IMR-90 (cell line): ENCODE measurements around the gene CALCOCO1. TPM values are rescaled to one million over a fixed set of nuclear protein-coding genes. Genes with fewer than 3 reads are reported as not detected.

Experiments
- ATAC-seq: fragments of 200-7000 bp; cut with Tn5 transposase; 2 replicates; pipeline ENCODE4 v1.9.1; 2020; ENCODE audit warnings: low read depth, mild to moderate bottlenecking, moderate library complexity
- BruUV-seq: library from RNA; stranded (reverse); fragments of 400-500 nt; replicated peaks from 2 replicates; lab custom pipeline; 2021; lab: Mats Ljungman, UMichigan
- CTCF ChIA-PET: fragments of 300-600 bp; formaldehyde crosslinking; extraction: SDS; loops from one replicate; lab custom pipeline; 2021; ENCODE audit warnings: antibody characterized with exemption; lab: Yijun Ruan, JAX
- POLR2A ChIA-PET: fragments of 300-600 bp; sonication (Branson Sonifier 250); formaldehyde crosslinking; loops from one replicate; lab custom pipeline; 2022; ENCODE audit warnings: antibody characterized with exemption; ENCODE audit not compliant: unreplicated experiment; lab: Charles Lee
- DNase-seq: peaks from one replicate; pipeline ENCODE4 v3.0.0; 2013
- H2AFZ ChIP-seq: replicated peaks from 2 replicates; pipeline ENCODE3; 2013; ENCODE audit warnings: low read length, mild to moderate bottlenecking; ENCODE audit not compliant: poor library complexity
- H2AK5ac ChIP-seq: 2 replicates; pipeline ENCODE4 v1.6.1; 2013; ENCODE audit warnings: low read depth, low read length, inconsistent platforms
- H2AK9ac ChIP-seq: replicated peaks from 2 replicates; pipeline ENCODE3; 2013; ENCODE audit warnings: mild to moderate bottlenecking, low read depth, low read length, moderate library complexity; ENCODE audit not compliant: poor library complexity
- H2BK120ac ChIP-seq: 2 replicates; pipeline ENCODE4 v1.6.1; 2013; ENCODE audit warnings: low read depth, low read length, inconsistent platforms
- H2BK15ac ChIP-seq: 3 replicates; pipeline ENCODE4 v1.6.1; 2013; ENCODE audit warnings: low read depth, low read length, inconsistent platforms
- H2BK20ac ChIP-seq: 2 replicates; pipeline ENCODE4 v1.6.1; 2013; ENCODE audit warnings: low read depth, mild to moderate bottlenecking, inconsistent platforms, low read length, moderate library complexity
- H2BK5ac ChIP-seq: 2 replicates; pipeline ENCODE4 v1.6.1; 2013; ENCODE audit warnings: mild to moderate bottlenecking, low read depth, low read length, inconsistent platforms; ENCODE audit not compliant: poor library complexity, severe bottlenecking
- H3K14ac ChIP-seq: replicated peaks from 2 replicates; pipeline ENCODE4 v1.6.1; 2013; ENCODE audit warnings: low read depth, low read length, inconsistent platforms
- H3K18ac ChIP-seq: 2 replicates; pipeline ENCODE4 v1.6.1; 2013; ENCODE audit warnings: low read depth, low read length, control low read depth
- H3K23ac ChIP-seq: 2 replicates; pipeline ENCODE4 v1.6.1; 2013; ENCODE audit warnings: low read depth, low read length, inconsistent platforms
- H3K27ac ChIP-seq: 2 replicates; pipeline ENCODE4 v1.5.1; 2013; ENCODE audit warnings: mild to moderate bottlenecking, control low read depth, low read length; ENCODE audit not compliant: insufficient read depth
- H3K27me3 ChIP-seq: 2 replicates; pipeline ENCODE4 v1.6.1; 2013; ENCODE audit warnings: low read length; ENCODE audit not compliant: control insufficient read depth, insufficient read depth
- H3K36me3 ChIP-seq: 2 replicates; pipeline ENCODE4 v1.6.1; 2013; ENCODE audit warnings: low read length, mixed read lengths; ENCODE audit not compliant: control insufficient read depth, insufficient read depth
- H3K4ac ChIP-seq: 2 replicates; pipeline ENCODE4 v1.6.1; 2013; ENCODE audit warnings: low read depth, low read length, inconsistent platforms
- H3K4me1 ChIP-seq: 2 replicates; pipeline ENCODE4 v1.6.1; 2013; ENCODE audit warnings: low read length, mixed read lengths; ENCODE audit not compliant: control insufficient read depth, insufficient read depth
- H3K4me2 ChIP-seq: 2 replicates; pipeline ENCODE4 v1.6.1; 2013; ENCODE audit warnings: low read depth, mild to moderate bottlenecking, control low read depth, low read length, moderate library complexity
- H3K4me3 ChIP-seq: 2 replicates; pipeline ENCODE4 v1.5.1; 2013; ENCODE audit warnings: low read depth, mild to moderate bottlenecking, control low read depth, low read length, moderate library complexity; ENCODE audit not compliant: insufficient read depth
- H3K56ac ChIP-seq: 2 replicates; pipeline ENCODE4 v1.6.1; 2013; ENCODE audit warnings: low read length, inconsistent platforms; ENCODE audit not compliant: insufficient read depth; ENCODE audit errors: extremely low read depth
- H3K79me1 ChIP-seq, 2 experiments: 2 replicates each; pipeline ENCODE4 v1.6.1; 2013; ENCODE audit warnings: low read length in 2 of 2, inconsistent platforms in 1 of 2, low read depth in 1 of 2
- H3K9ac ChIP-seq: 2 replicates; pipeline ENCODE4 v1.6.1; 2013; ENCODE audit warnings: low read depth, low read length, control low read depth
- H3K9me1 ChIP-seq: 2 replicates; pipeline ENCODE4 v1.6.1; 2013; ENCODE audit warnings: low read length, inconsistent platforms; ENCODE audit not compliant: insufficient read depth
- H3K9me3 ChIP-seq: 2 replicates; pipeline ENCODE4 v1.6.1; 2013; ENCODE audit warnings: low read length; ENCODE audit not compliant: control insufficient read depth, insufficient read depth
- H4K20me1 ChIP-seq: 2 replicates; pipeline ENCODE4 v1.6.1; 2013; ENCODE audit warnings: low read length, inconsistent platforms; ENCODE audit not compliant: insufficient read depth
- H4K5ac ChIP-seq: 2 replicates; pipeline ENCODE4 v1.6.1; 2013; ENCODE audit warnings: mild to moderate bottlenecking, low read depth, low read length, control low read depth
- H4K8ac ChIP-seq, 2 experiments: 2 replicates each; pipeline ENCODE4 v1.6.1; 2013; ENCODE audit warnings: low read depth in 2 of 2, low read length in 2 of 2, control low read depth in 1 of 2, inconsistent platforms in 1 of 2
- H4K91ac ChIP-seq: 2 replicates; pipeline ENCODE4 v1.6.1; 2013; ENCODE audit warnings: low read depth, low read length, inconsistent platforms; ENCODE audit not compliant: insufficient read depth
- BHLHE40 ChIP-seq: fragments of 150-350 bp; IDR thresholded peaks from 2 replicates; pipeline ENCODE4 v1.6.1; 2016; ENCODE audit warnings: mild to moderate bottlenecking, low read depth, low read length
- CEBPB ChIP-seq: IDR thresholded peaks from 2 replicates; pipeline ENCODE4 v1.6.1; 2012; ENCODE audit warnings: low read depth, low read length, improper control_type of control experiment
- CHD1 ChIP-seq: IDR thresholded peaks from 2 replicates; pipeline ENCODE4 v1.6.1; 2012; ENCODE audit warnings: low read depth, low read length, improper control_type of control experiment
- ELK1 ChIP-seq: fragments of 150-350 bp; IDR thresholded peaks from 2 replicates; pipeline ENCODE4 v1.6.1; 2016; ENCODE audit warnings: low read depth, mild to moderate bottlenecking, low read length, moderate library complexity, borderline replicate concordance
- FOS ChIP-seq: fragments of 150-350 bp; IDR thresholded peaks from 2 replicates; pipeline ENCODE4 v1.6.1; 2016; ENCODE audit warnings: low read depth, low read length
- MAFK ChIP-seq: IDR thresholded peaks from 2 replicates; pipeline ENCODE4 v1.6.1; 2012; ENCODE audit warnings: low read depth, low read length, improper control_type of control experiment
- MAZ ChIP-seq: IDR thresholded peaks from 2 replicates; pipeline ENCODE4 v1.6.1; 2012; ENCODE audit warnings: low read depth, mild to moderate bottlenecking, low read length, improper control_type of control experiment, moderate library complexity, borderline replicate concordance
- NFE2L2 ChIP-seq: fragments of 150-350 bp; IDR thresholded peaks from 2 replicates; pipeline ENCODE4 v1.6.1; 2016; ENCODE audit warnings: low read depth, mild to moderate bottlenecking, low read length
- POLR2A ChIP-seq: IDR thresholded peaks from 2 replicates; pipeline ENCODE4 v1.6.1; 2012; ENCODE audit warnings: mild to moderate bottlenecking, low read depth, low read length
- RCOR1 ChIP-seq: IDR thresholded peaks from 2 replicates; pipeline ENCODE4 v1.6.1; 2012; ENCODE audit warnings: mild to moderate bottlenecking, low read length, improper control_type of control experiment; ENCODE audit not compliant: insufficient replicate concordance
- RFX5 ChIP-seq: IDR thresholded peaks from 2 replicates; pipeline ENCODE4 v1.8.0; 2012; ENCODE audit warnings: low read depth, mild to moderate bottlenecking, low read length, moderate library complexity
- SMC3 ChIP-seq: fragments of 150-350 bp; IDR thresholded peaks from 2 replicates; pipeline ENCODE4 v1.6.1; 2016; ENCODE audit warnings: low read depth, mild to moderate bottlenecking, antibody characterized with exemption, low read length, moderate library complexity
- USF2 ChIP-seq: fragments of 150-350 bp; IDR thresholded peaks from 2 replicates; pipeline ENCODE4 v1.6.1; 2017; ENCODE audit warnings: mild to moderate bottlenecking, antibody characterized with exemption, low read length, low read depth
- WGBS, 2 experiments: methylation state at CpG; one replicate each; pipeline versions ENCODE4 v1.1.5 to v1.1.7; 2013; ENCODE audit warnings: missing lambda C conversion rate in 2 of 2; ENCODE audit not compliant: insufficient read length in 1 of 2; ENCODE audit errors: extremely low coverage in 2 of 2; 5-methylcytosine and 5-hydroxymethylcytosine counted together
- dilution Hi-C: fragments of 300-500 bp; cut with HindIII; formaldehyde crosslinking; loops from one replicate; pipeline ENCODE4 v1.14.3; 2018; ENCODE audit warnings: low sequenced_read_pairs; ENCODE audit not compliant: unreplicated experiment
- in situ Hi-C: fragments of 300-500 bp; cut with MboI; formaldehyde crosslinking; loops from 3 replicates; pipeline ENCODE4 v1.14.3; 2019; ENCODE audit warnings: low sequenced_read_pairs, inconsistent platforms, mixed read lengths
- intact Hi-C: fragments of 100-400 bp; cut with micrococcal nuclease; formaldehyde crosslinking; loops from 2 replicates; pipeline ENCODE4 v1.10.0; 2022
- polyA plus RNA-seq, 3 experiments: library from polyadenylated mRNA; depleted of rRNA; stranded (reverse); fragments of >200 nt; gene quantifications; 2 replicates each; pipeline ENCODE4 v1.2.3, GENCODE V29; 2012; ENCODE audit warnings: low replicate concordance in 1 of 3
- total RNA-seq: library from RNA; depleted of rRNA; stranded (reverse); fragments of >200 nt; gene quantifications from 2 replicates; pipeline ENCODE4 v1.2.3, GENCODE V29; 2012
- TF ChIP-seq, protein P1 (sequence below): conservative IDR thresholded peaks from 2 replicates; pipeline ENCODE4 v1.5.1; 2012; ENCODE audit warnings: mild to moderate bottlenecking, low read depth, low read length, improper control_type of control experiment

Gene CALCOCO1
- total and polyA plus RNA-seq, 2 of the 4 experiments (the other 2 are of a cell fraction): 156 to 169 TPM

- Histone ChIP-seq H3K56ac (no peak overlapping the region), H4K8ac (no peak overlapping the region), H3K9ac (no peak overlapping the region), H4K5ac (no peak overlapping the region), H3K27me3 (peaks cover 80% of the 10 kb centered on the region), H2BK120ac (no peak overlapping the region), H2AK5ac (no peak overlapping the region), H2BK5ac (no peak overlapping the region), H3K79me1 (no peaks in the 10 kb centered on the region), H3K9me3 (0 out of 2 replicates have a peak, but pooled peaks cover 2% of the 10 kb centered on the region), H2AFZ (no peak overlapping the region), H3K4ac (no peak overlapping the region), H3K14ac (no peak overlapping the region), H3K4me2 (peak overlapping the region; percentile 80; the same call in 1 of the 2 replicates), H3K23ac (no peak overlapping the region), H3K9me1 (no peaks in the 10 kb centered on the region; the same call in 1 of the 2 replicates), H2BK20ac (no peak overlapping the region), H3K27ac (no peak overlapping the region), H2AK9ac (no peak overlapping the region), H2BK15ac (no peak overlapping the region), H4K91ac (no peak overlapping the region), H4K20me1 (no peaks in the 10 kb centered on the region), H3K18ac (no peak overlapping the region), H3K4me1 (no peaks in the 10 kb centered on the region), H3K4me3 (0 out of 2 replicates have a peak overlapping the region, but pooled peaks have one; percentile 14), H3K36me3 (no peaks in the 10 kb centered on the region)
- ChIA-PET CTCF (no interaction called here), POLR2A (interaction anchor here (0.6 kb wide), 1 partner anchor 239 kb away, joined by 4 read pairs; the partner anchor contains the start of gene TARBP2)
- dilution Hi-C loops: no loop called here
- no peak for DNase-seq
- BruUV-seq: no TSS peak
- intact Hi-C loops: no loop called here
- no CpG with 5 or more reads among the region's 50 CpGs for WGBS, 2 experiments
- no peak for ATAC-seq
- in situ Hi-C loops: loop anchor here (5.0 to 10.0 kb wide), 2 partner anchors 37 to 195 kb away; no protein-coding TSS in a partner anchor
- no peak for TF ChIP-seq ELK1
- no peak for TF ChIP-seq CEBPB
- TF ChIP-seq CHD1: no peak
- no peak for TF ChIP-seq RCOR1
- no peak for TF ChIP-seq MAFK
- no peak for TF ChIP-seq NFE2L2
- TF ChIP-seq SMC3: no peak
- TF ChIP-seq, protein P1, sequence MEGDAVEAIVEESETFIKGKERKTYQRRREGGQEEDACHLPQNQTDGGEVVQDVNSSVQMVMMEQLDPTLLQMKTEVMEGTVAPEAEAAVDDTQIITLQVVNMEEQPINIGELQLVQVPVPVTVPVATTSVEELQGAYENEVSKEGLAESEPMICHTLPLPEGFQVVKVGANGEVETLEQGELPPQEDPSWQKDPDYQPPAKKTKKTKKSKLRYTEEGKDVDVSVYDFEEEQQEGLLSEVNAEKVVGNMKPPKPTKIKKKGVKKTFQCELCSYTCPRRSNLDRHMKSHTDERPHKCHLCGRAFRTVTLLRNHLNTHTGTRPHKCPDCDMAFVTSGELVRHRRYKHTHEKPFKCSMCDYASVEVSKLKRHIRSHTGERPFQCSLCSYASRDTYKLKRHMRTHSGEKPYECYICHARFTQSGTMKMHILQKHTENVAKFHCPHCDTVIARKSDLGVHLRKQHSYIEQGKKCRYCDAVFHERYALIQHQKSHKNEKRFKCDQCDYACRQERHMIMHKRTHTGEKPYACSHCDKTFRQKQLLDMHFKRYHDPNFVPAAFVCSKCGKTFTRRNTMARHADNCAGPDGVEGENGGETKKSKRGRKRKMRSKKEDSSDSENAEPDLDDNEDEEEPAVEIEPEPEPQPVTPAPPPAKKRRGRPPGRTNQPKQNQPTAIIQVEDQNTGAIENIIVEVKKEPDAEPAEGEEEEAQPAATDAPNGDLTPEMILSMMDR: no peak
- no peak for TF ChIP-seq FOS
- no peak for TF ChIP-seq POLR2A
- TF ChIP-seq USF2: no peak
- no peak for TF ChIP-seq MAZ
- TF ChIP-seq RFX5: no peak
- no peak for TF ChIP-seq BHLHE40
These were observed 12.2 kb upstream of the CALCOCO1 start for GRCh38 chr12:53739214-53740129.
